IPS-18c (cell line): ENCODE measurements around the gene RBM15.

Source experiments
- H3K4me3 ChIP-seq: 2 replicates; pipeline ENCODE4 v1.7.0; 2013; ENCODE audit warnings: low read depth, mild to moderate bottlenecking, low read length, moderate library complexity; ENCODE audit not compliant: insufficient read depth
- H3K9me3 ChIP-seq: one replicate; pipeline ENCODE4 v1.6.1; 2013; ENCODE audit warnings: mild to moderate bottlenecking, low read length, moderate library complexity; ENCODE audit not compliant: control insufficient read depth, insufficient read depth

RBM15 gene

GRCh38 chr1:110318046-110318445 is 21.1 kb upstream of the RBM15 start:
- Histone ChIP-seq H3K4me3 (no peak overlapping the region), H3K9me3 (no peaks in the 10 kb centered on the region)

GRCh38 chr1:110319332-110320167 is 19.6 kb upstream of the RBM15 start:
- Histone ChIP-seq H3K4me3 (no peak overlapping the region), H3K9me3 (no peaks in the 10 kb centered on the region)

GRCh38 chr1:110320168-110320518 is 19.0 kb upstream of the RBM15 start:
- Histone ChIP-seq H3K9me3 (no peaks in the 10 kb centered on the region), H3K4me3 (no peak overlapping the region)

GRCh38 chr1:110321045-110321444 is 18.1 kb upstream of the RBM15 start:
- no peak overlapping the region for H3K4me3 ChIP-seq
- H3K9me3 ChIP-seq = no peaks in the 10 kb centered on the region

- Histone ChIP-seq H3K9me3 (no peaks in the 10 kb centered on the region), H3K4me3 (no peak overlapping the region)
These were observed 17.3 kb upstream of the RBM15 start for GRCh38 chr1:110321846-110322245.

GRCh38 chr1:110324667-110325066 is 14.5 kb upstream of the RBM15 start:
- H3K4me3 ChIP-seq = no peak overlapping the region
- H3K9me3 ChIP-seq = no peaks in the 10 kb centered on the region

- H3K4me3 ChIP-seq = no peak overlapping the region
These were observed 12.4 kb upstream of the RBM15 start for GRCh38 chr1:110326826-110327225.

GRCh38 chr1:110328274-110328673 is 10.9 kb upstream of the RBM15 start:
- Histone ChIP-seq H3K4me3 (no peak overlapping the region), H3K9me3 (no peaks in the 10 kb centered on the region)

More at GRCh38 chr1:110326826-110327225, 12.4 kb upstream of the RBM15 start:
- no peaks in the 10 kb centered on the region for H3K9me3 ChIP-seq

- H3K9me3 ChIP-seq = no peaks in the 10 kb centered on the region
- H3K4me3 ChIP-seq = no peak overlapping the region
These were observed 10.5 kb upstream of the RBM15 start for GRCh38 chr1:110328700-110329099.

GRCh38 chr1:110335265-110335664 is 3.9 kb upstream of the RBM15 start:
- no peak overlapping the region for H3K4me3 ChIP-seq

GRCh38 chr1:110336300-110337039 is 2.7 kb upstream of the RBM15 start:
- Histone ChIP-seq H3K9me3 (no peaks in the 10 kb centered on the region), H3K4me3 (no peak overlapping the region)

More at GRCh38 chr1:110335265-110335664, 3.9 kb upstream of the RBM15 start:
- H3K9me3 ChIP-seq = no peaks in the 10 kb centered on the region

GRCh38 chr1:110337704-110338308 is 1.4 kb upstream of the RBM15 start:
- H3K9me3 ChIP-seq = no peaks in the 10 kb centered on the region

GRCh38 chr1:110338309-110338885 is 780 bp upstream of the RBM15 start:
- Histone ChIP-seq H3K9me3 (no peaks in the 10 kb centered on the region), H3K4me3 (peak overlapping the region; percentile 93)

More at GRCh38 chr1:110337704-110338308, 1.4 kb upstream of the RBM15 start:
- H3K4me3 ChIP-seq = peak overlapping the region; percentile 93

- Histone ChIP-seq H3K9me3 (no peaks in the 10 kb centered on the region), H3K4me3 (peak overlapping the region; percentile 99)
These were observed 430 bp downstream of the RBM15 start for GRCh38 chr1:110339407-110340206.

- Histone ChIP-seq H3K4me3 (peak overlapping the region; percentile 99), H3K9me3 (no peaks in the 10 kb centered on the region)
These were observed 961 bp downstream of the RBM15 start for GRCh38 chr1:110340207-110340468.

GRCh38 chr1:110341146-110341871 is 2.1 kb downstream of the RBM15 start:
- Histone ChIP-seq H3K4me3 (peak overlapping the region; percentile 52), H3K9me3 (no peaks in the 10 kb centered on the region)
